Measurements from ENCODE around the gene TRAF1.

GRCh38 chr9:120900824-120901223 is 25.8 kb downstream of the TRAF1 start:
- no peak for TF ChIP-seq POLR2A (IDR thresholded peaks at IDR 0.05)
- no peak for TF ChIP-seq POLR2AphosphoS5 (IDR thresholded peaks at IDR 0.05)
